IPS-18c (cell line): Measurements from ENCODE around the gene LAS1L.
"Not testable (repeated sequence)": the region's sequence is repeated elsewhere in the genome, so short reads cannot be mapped to it uniquely, and the experiment has no call there.

ENCODE experiments used
- H3K4me3 ChIP-seq: 2 replicates; pipeline ENCODE4 v1.7.0; 2013; ENCODE audit warnings: low read depth, mild to moderate bottlenecking, low read length, moderate library complexity; ENCODE audit not compliant: insufficient read depth
- H3K9me3 ChIP-seq: one replicate; pipeline ENCODE4 v1.6.1; 2013; ENCODE audit warnings: mild to moderate bottlenecking, low read length, moderate library complexity; ENCODE audit not compliant: control insufficient read depth, insufficient read depth

The LAS1L gene

GRCh38 chrX:65524139-65524538 lies 10.4 kb downstream of the LAS1L start:
- H3K9me3 ChIP-seq: peaks cover 2% of the 10 kb centered on the region
- no peak overlapping the region for H3K4me3 ChIP-seq

DNA sequence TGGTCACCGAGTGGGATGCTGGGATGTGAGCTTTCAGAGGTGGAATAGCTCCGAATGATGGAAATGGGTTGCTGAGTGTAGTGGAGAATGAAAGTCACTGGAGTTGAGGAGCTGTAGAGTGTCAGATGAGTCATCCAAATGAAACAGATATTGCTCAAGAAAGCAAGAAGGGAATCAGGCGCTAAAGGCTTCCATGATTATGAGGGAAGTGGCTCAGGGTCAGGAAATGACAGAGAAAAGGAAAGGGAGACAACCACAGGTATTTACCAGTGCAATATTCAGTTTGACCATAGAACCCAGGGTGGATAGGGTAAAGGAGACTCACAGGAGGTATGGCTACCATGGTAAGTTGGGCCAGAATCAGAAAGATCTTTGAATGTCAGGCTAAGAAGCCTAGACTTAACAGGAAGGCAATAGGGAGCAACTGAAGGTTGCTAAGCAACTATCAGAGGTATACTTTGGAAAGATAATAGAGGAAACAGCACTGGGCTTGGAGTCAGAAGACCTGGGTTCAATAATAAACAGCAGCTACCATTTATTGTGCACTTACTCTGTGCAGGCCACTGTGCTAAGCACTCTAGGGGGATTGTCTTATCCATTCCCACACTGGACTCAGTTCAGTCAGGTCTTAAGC lies 11.7 kb downstream of the LAS1L start:
- no peak overlapping the region for H3K4me3 ChIP-seq
- peaks cover 6% of the 10 kb centered on the region for H3K9me3 ChIP-seq

- H3K4me3 ChIP-seq, H3K9me3 ChIP-seq: not testable (repeated sequence)
Observed at GRCh38 chrX:65519530-65519929, 15.1 kb downstream of the LAS1L start.

DNA sequence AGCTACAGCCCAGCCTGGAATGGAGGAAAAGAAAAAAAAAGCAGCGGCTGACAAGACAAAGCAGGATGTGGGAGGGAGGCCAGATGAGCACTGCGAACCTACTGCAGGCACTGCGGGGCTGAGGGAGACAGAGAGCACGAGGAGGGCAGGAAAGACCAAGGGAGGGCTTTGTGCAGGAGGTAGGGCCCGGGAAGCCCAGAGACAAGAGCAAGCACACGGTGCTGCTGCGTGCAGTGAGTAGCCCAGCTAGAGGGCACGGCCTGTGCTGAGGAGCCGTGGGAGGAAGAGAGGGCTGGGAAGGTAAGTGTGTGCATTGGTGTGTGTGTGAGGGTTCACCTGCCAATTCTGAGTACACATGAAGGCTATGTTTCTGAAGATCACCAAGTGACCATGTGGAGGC lies 15.6 kb downstream of the LAS1L start:
- not testable (repeated sequence) for H3K9me3 ChIP-seq, H3K4me3 ChIP-seq

DNA sequence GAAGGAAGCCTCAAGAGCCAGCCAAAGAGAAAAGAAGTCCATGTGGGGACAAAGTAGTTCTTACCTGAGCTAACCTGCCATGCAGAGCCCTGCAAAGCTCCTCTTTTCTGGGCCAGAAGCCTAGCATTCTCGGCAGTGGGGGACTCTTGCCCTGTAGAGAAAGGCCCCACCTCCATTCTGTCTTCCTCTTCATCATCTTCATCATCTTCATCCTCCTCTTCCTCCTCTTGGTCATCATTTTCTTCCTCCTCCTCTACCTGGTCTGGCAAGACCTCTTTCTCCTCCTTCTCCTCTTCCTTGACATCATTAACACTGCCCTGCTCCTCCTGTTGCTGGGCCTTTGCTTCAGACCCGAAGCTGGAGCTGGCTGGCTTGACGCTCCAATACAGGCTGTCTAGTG lies 16.7 kb downstream of the LAS1L start:
- Histone ChIP-seq H3K9me3 (peaks cover 6% of the 10 kb centered on the region), H3K4me3 (no peak overlapping the region)

GRCh38 chrX:65516756-65517155 lies 17.8 kb downstream of the LAS1L start:
- Histone ChIP-seq H3K9me3 (peaks cover 8% of the 10 kb centered on the region), H3K4me3 (no peak overlapping the region)

- H3K9me3 ChIP-seq: peaks cover 8% of the 10 kb centered on the region
Observed at GRCh38 chrX:65513610-65514009, 21.0 kb downstream of the LAS1L start.

GRCh38 chrX:65509400-65509799 lies 25.2 kb downstream of the LAS1L start:
- Histone ChIP-seq H3K4me3 (no peak overlapping the region), H3K9me3 (peaks cover 6% of the 10 kb centered on the region)

More at GRCh38 chrX:65513610-65514009, 21.0 kb downstream of the LAS1L start:
- no peak overlapping the region for H3K4me3 ChIP-seq

DNA sequence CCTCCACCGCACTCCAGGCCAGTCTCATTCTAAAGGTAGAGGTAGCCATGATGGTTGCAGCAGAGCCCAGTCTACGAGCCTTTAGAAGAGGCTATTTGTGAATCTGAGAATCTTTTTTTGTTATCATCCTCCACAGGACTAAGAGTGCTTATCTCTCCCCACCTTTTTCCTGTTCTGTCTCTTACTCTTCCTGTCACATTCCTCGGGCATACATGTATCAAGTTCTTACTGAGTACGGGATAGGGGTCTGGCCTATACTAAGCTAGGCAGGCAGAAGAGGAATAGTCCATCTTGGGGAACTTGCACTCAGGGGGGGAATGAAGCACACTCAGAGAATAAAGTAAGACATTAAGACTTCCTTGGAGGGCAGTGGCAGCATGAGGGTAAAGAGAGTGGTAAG lies 25.7 kb downstream of the LAS1L start:
- H3K9me3 ChIP-seq: peaks cover 6% of the 10 kb centered on the region
- no peak overlapping the region for H3K4me3 ChIP-seq

DNA sequence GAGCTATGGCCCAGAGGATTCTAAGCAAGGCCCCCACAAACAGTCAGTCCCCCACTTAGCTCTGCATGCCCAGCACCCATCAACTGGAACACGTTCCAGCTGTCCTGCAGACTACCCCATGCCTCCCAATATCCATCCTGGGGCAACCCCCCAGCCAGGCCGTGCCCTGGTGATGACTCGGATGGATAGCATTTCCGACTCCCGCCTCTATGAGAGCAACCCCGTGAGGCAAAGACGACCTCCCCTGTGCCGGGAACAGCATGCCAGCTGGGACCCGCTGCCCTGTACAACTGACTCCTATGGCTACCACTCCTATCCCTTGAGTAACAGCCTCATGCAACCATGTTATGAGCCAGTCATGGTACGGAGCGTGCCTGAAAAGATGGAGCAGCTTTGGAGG lies 32.0 kb downstream of the LAS1L start:
- H3K4me3 ChIP-seq: no peak overlapping the region
- peaks cover 8% of the 10 kb centered on the region for H3K9me3 ChIP-seq

DNA sequence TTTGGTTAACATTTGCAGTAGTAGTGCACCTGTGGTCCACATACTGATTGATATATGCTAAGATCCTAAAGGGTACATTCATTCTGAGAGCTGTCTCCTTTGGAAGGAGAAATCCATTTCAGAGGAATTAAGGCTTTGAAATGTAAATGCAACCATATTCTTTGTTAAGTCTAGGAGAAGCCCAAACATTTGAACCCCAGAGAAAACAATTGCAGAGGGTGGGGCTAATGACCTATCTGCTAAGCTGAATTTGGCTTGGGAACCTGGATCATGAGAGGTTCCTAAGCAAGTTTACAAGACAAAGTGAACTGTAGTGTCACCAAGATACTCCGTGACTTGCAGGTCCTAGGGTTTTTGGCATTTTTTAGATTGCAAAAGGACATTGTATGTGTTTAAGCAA lies 41.2 kb downstream of the LAS1L start:
- Histone ChIP-seq H3K9me3 (no peaks in the 10 kb centered on the region), H3K4me3 (no peak overlapping the region)

GRCh38 chrX:65491620-65492019 lies 43.0 kb downstream of the LAS1L start:
- Histone ChIP-seq H3K4me3 (no peak overlapping the region), H3K9me3 (peaks cover 2% of the 10 kb centered on the region)

- H3K9me3 ChIP-seq: peaks cover 2% of the 10 kb centered on the region
- H3K4me3 ChIP-seq: no peak overlapping the region
Observed at GRCh38 chrX:65488495-65488894, 46.1 kb downstream of the LAS1L start.

DNA sequence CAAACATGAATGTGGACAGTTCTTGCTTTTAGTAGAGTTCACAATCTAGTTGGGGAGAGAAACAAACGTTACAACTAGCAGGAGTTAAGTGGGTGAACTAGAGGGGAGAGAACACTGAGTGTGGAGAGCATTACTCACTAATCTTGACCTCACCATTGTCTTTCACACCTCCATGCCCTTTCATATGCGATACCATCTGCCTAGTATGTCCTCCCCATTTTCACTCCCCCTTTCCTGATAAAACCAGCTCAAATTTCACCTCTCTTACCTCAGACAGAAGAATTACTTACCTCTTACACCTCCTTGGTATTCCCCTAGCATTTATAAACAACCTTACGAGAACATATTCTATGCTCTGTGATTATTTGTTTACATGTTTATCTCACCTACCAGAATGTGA lies 53.6 kb downstream of the LAS1L start:
- no peak overlapping the region for H3K4me3 ChIP-seq
- peaks cover 3% of the 10 kb centered on the region for H3K9me3 ChIP-seq

DNA sequence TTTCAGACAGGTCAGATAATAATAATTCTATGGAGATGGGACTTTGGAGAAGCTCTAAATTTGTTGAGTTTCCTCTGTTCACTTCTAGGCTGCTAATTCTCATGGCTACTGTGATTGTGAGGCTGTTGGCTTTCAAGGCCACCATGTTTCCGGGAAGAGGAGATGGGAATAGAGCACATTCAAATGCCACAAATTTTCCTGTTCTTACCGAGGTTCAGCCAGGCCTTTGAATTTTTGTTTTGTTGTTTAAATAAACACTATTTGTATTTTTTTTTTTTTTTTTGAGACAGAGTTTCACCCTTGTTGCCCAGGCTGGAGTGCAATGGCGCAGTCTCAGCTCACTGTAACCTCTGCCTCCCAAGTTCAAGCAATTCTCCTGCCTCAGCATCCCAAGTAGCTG lies 55.5 kb downstream of the LAS1L start:
- not testable (repeated sequence) for H3K4me3 ChIP-seq, H3K9me3 ChIP-seq

GRCh38 chrX:65476564-65476963 lies 58.0 kb downstream of the LAS1L start:
- Histone ChIP-seq H3K4me3 (no peak overlapping the region), H3K9me3 (peaks cover 3% of the 10 kb centered on the region)

GRCh38 chrX:65463550-65463949 lies 71.0 kb downstream of the LAS1L start:
- Histone ChIP-seq H3K4me3 (no peak overlapping the region), H3K9me3 (no peaks in the 10 kb centered on the region)
